NB4 (cell line): ENCODE data around the gene PEAK1.
A peak's percentile ranks its signal among the peaks of the same experiment; 100 is the strongest.

ENCODE experiments used
- DNase-seq: peaks from one replicate; pipeline ENCODE4 v3.0.0; 2010; ENCODE audit warnings: low read depth
- H3K4me3 ChIP-seq: one replicate; pipeline ENCODE4 v1.5.1; 2011; ENCODE audit warnings: mild to moderate bottlenecking, low read depth, low read length, moderate library complexity
- CTCF ChIP-seq: IDR thresholded peaks from one replicate; pipeline ENCODE4 v1.5.1; 2012; ENCODE audit warnings: low read depth, low read length
- MAX ChIP-seq: IDR thresholded peaks from 2 replicates; pipeline ENCODE4 v1.6.1; 2011; ENCODE audit warnings: low read depth, low read length
- MYC ChIP-seq: IDR thresholded peaks from 2 replicates; pipeline ENCODE4 v1.6.1; 2011; ENCODE audit warnings: low read depth, low read length
- POLR2A ChIP-seq: IDR thresholded peaks from 2 replicates; pipeline ENCODE4 v1.6.1; 2011; ENCODE audit warnings: mild to moderate bottlenecking; ENCODE audit not compliant: insufficient read length; ENCODE audit errors: extremely low read depth

The PEAK1 gene

GRCh38 chr15:77354063-77354462 is 65.8 kb downstream of the PEAK1 start:
- peak; percentile 11 for DNase-seq

GRCh38 chr15:77352887-77353286 is 67.0 kb downstream of the PEAK1 start:
- TF ChIP-seq POLR2A (no peak), CTCF (no peak), MYC (no peak), MAX (no peak)
- no peak overlapping the region for H3K4me3 ChIP-seq
- no peak for DNase-seq

More at GRCh38 chr15:77354063-77354462, 65.8 kb downstream of the PEAK1 start:
- TF ChIP-seq POLR2A: no peak
- no peak overlapping the region for H3K4me3 ChIP-seq

- H3K4me3 ChIP-seq: no peak overlapping the region
- TF ChIP-seq CTCF (no peak), MAX (no peak), MYC (no peak), POLR2A (no peak)
- no peak for DNase-seq
These were observed 69.1 kb downstream of the PEAK1 start for GRCh38 chr15:77350792-77351191.

- DNase-seq: no peak
- H3K4me3 ChIP-seq: no peak overlapping the region
- TF ChIP-seq MYC (no peak), MAX (no peak), POLR2A (no peak), CTCF (no peak)
These were observed 70.2 kb downstream of the PEAK1 start for GRCh38 chr15:77349666-77350065.

- DNase-seq: no peak
- H3K4me3 ChIP-seq: no peak overlapping the region
- TF ChIP-seq POLR2A (no peak), MAX (no peak), MYC (no peak), CTCF (no peak)
These were observed 71.4 kb downstream of the PEAK1 start for GRCh38 chr15:77348511-77348910.

GRCh38 chr15:77347197-77347596 is 72.7 kb downstream of the PEAK1 start:
- no peak for DNase-seq
- no peak overlapping the region for H3K4me3 ChIP-seq
- TF ChIP-seq MYC: no peak
- no peak for TF ChIP-seq CTCF
- no peak for TF ChIP-seq MAX
- TF ChIP-seq POLR2A: no peak
